Trophoblast cell (in vitro differentiated cells and primary cell): ENCODE measurements around the gene CCNJ.

Source experiments
- DNase-seq, 2 donors: peaks; one replicate each; pipeline ENCODE4 v3.0.0-alpha.2; 2016
- H2AFZ ChIP-seq: 2 replicates; pipeline ENCODE4 v1.6.1; 2013; ENCODE audit warnings: low read length, moderate library complexity, mild to moderate bottlenecking; ENCODE audit not compliant: insufficient read depth, poor library complexity
- H2AK5ac ChIP-seq: 2 replicates; pipeline ENCODE4 v1.6.1; 2013; ENCODE audit warnings: mild to moderate bottlenecking, low read length
- H2BK120ac ChIP-seq: 2 replicates; pipeline ENCODE4 v1.6.1; 2013; ENCODE audit warnings: low read length, mild to moderate bottlenecking, moderate library complexity; ENCODE audit not compliant: insufficient read depth, poor library complexity
- H2BK12ac ChIP-seq: 2 replicates; pipeline ENCODE4 v1.6.1; 2013; ENCODE audit warnings: mild to moderate bottlenecking, low read length, moderate library complexity
- H2BK5ac ChIP-seq: 2 replicates; pipeline ENCODE4 v1.6.1; 2013; ENCODE audit warnings: low read length, low read depth, moderate library complexity, mild to moderate bottlenecking; ENCODE audit not compliant: poor library complexity
- H3K14ac ChIP-seq: 2 replicates; pipeline ENCODE4 v1.6.1; 2013; ENCODE audit warnings: mild to moderate bottlenecking, low read length
- H3K18ac ChIP-seq: 2 replicates; pipeline ENCODE4 v1.6.1; 2013; ENCODE audit warnings: mild to moderate bottlenecking, low read length
- H3K23ac ChIP-seq: 2 replicates; pipeline ENCODE4 v1.6.1; 2013; ENCODE audit warnings: low read length
- H3K27ac ChIP-seq: 2 replicates; pipeline ENCODE4 v1.5.1; 2013; ENCODE audit warnings: low read depth, mild to moderate bottlenecking, inconsistent platforms, low read length, moderate library complexity
- H3K27me3 ChIP-seq: 2 replicates; pipeline ENCODE4 v1.6.1; 2013; ENCODE audit warnings: inconsistent platforms, mild to moderate bottlenecking, low read length, moderate library complexity; ENCODE audit not compliant: insufficient read depth
- H3K36me3 ChIP-seq, 2 experiments: 1 replicate in 1 of 2; 2 replicates in 1 of 2; pipeline ENCODE4 v1.6.1; 2013; ENCODE audit warnings: low read length in 2 of 2, mild to moderate bottlenecking in 2 of 2, moderate library complexity in 1 of 2; ENCODE audit not compliant: insufficient read depth in 2 of 2, control insufficient read depth in 1 of 2
- H3K4ac ChIP-seq: 2 replicates; pipeline ENCODE4 v1.6.1; 2013; ENCODE audit warnings: low read depth, mild to moderate bottlenecking, low read length, moderate library complexity
- H3K4me1 ChIP-seq, 2 experiments: 1 replicate in 1 of 2; 2 replicates in 1 of 2; pipeline ENCODE4 v1.6.1; 2013; ENCODE audit warnings: low read length in 2 of 2, mild to moderate bottlenecking in 2 of 2, moderate library complexity in 1 of 2; ENCODE audit not compliant: insufficient read depth in 2 of 2, control insufficient read depth in 1 of 2
- H3K4me2 ChIP-seq: 2 replicates; pipeline ENCODE4 v1.6.1; 2013; ENCODE audit warnings: inconsistent platforms, mild to moderate bottlenecking, low read length, moderate library complexity
- H3K4me3 ChIP-seq: 2 replicates; pipeline ENCODE4 v1.5.1; 2013; ENCODE audit warnings: mild to moderate bottlenecking, low read depth, low read length, inconsistent platforms
- H3K79me1 ChIP-seq: one replicate; pipeline ENCODE4 v1.6.1; 2013; ENCODE audit warnings: low read length
- H3K79me2 ChIP-seq: 2 replicates; pipeline ENCODE4 v1.6.1; 2013; ENCODE audit warnings: low read length, mild to moderate bottlenecking; ENCODE audit not compliant: control insufficient read depth, insufficient read depth, poor library complexity
- H3K9ac ChIP-seq: 2 replicates; pipeline ENCODE4 v1.6.1; 2013; ENCODE audit warnings: mild to moderate bottlenecking, low read length
- H3K9me3 ChIP-seq: 2 replicates; pipeline ENCODE4 v1.6.1; 2013; ENCODE audit warnings: low read depth, mild to moderate bottlenecking, control low read depth, inconsistent platforms, low read length; ENCODE audit not compliant: insufficient read depth
- H4K12ac ChIP-seq: 2 replicates; pipeline ENCODE4 v1.6.1; 2013; ENCODE audit warnings: low read depth, mild to moderate bottlenecking, low read length, moderate library complexity
- H4K8ac ChIP-seq: 2 replicates; pipeline ENCODE4 v1.6.1; 2013; ENCODE audit warnings: low read depth, mild to moderate bottlenecking, low read length, moderate library complexity
- H4K91ac ChIP-seq: one replicate; pipeline ENCODE4 v1.6.1; 2013; ENCODE audit warnings: low read depth, mild to moderate bottlenecking, low read length, moderate library complexity
- WGBS: extraction: QIAGEN DNeasy Blood & Tissue Kit; methylation state at CpG from one replicate; pipeline ENCODE4 v1.1.7; 2013; ENCODE audit warnings: missing lambda C conversion rate; ENCODE audit not compliant: insufficient read length, insufficient coverage; ENCODE audit errors: extremely low coverage; 5-methylcytosine and 5-hydroxymethylcytosine counted together

The CCNJ gene

GRCh38 chr10:96056787-96057186 is 13.4 kb downstream of the CCNJ start:
- no peak for DNase-seq
- H2AK5ac ChIP-seq: no peak overlapping the region
- H2AFZ ChIP-seq: no peak overlapping the region
- no peak overlapping the region for H3K4me2 ChIP-seq
- H3K27me3 ChIP-seq: no peaks in the 10 kb centered on the region
- H4K91ac ChIP-seq: no peak overlapping the region
- no peak overlapping the region for H3K9ac ChIP-seq
- no peak overlapping the region for H3K4ac ChIP-seq
- H4K8ac ChIP-seq: no peak overlapping the region
- H3K79me1 ChIP-seq: no peaks in the 10 kb centered on the region
- no peak overlapping the region for H2BK5ac ChIP-seq
- no peak overlapping the region for H3K27ac ChIP-seq
- no peak overlapping the region for H4K12ac ChIP-seq
- no peak overlapping the region for H2BK120ac ChIP-seq
- no peak overlapping the region for H3K23ac ChIP-seq
- no peak overlapping the region for H2BK12ac ChIP-seq
- no peak overlapping the region for H3K4me3 ChIP-seq
- no CpG with 5 or more reads among the region's 7 CpGs for WGBS
- H3K4me1 ChIP-seq: no peaks in the 10 kb centered on the region
- peaks cover 4 to 22% of the 10 kb centered on the region in 2 experiments for H3K36me3 ChIP-seq
- no peak overlapping the region for H3K14ac ChIP-seq
- H3K79me2 ChIP-seq: no peaks in the 10 kb centered on the region
- H3K9me3 ChIP-seq: no peaks in the 10 kb centered on the region
- H3K18ac ChIP-seq: no peak overlapping the region

DNA sequence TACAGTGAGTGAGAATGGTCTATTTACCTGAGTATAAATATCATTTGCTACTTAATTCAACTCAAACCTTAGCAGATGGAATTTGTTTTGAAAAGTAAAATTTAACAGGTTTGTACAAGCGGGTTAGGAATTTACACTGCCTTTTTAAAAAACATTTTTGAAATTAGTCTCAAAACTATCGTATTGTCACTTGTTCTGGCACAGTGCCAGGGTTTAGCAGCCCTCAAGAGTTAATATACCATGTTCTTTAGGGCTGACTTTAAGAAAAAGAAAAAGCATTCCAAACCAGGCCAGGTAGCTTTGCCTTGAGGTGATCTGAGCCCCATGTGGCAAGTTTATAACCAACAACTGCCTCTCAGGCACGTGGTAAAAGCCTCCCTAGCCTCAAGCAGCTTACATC is 17.8 kb downstream of the CCNJ start:
- no peak overlapping the region for H2AFZ ChIP-seq
- H3K79me2 ChIP-seq: no peaks in the 10 kb centered on the region
- H3K4me1 ChIP-seq: no peaks in the 10 kb centered on the region
- no peak overlapping the region for H3K18ac ChIP-seq
- no peak for DNase-seq
- H2BK120ac ChIP-seq: no peak overlapping the region
- no peak overlapping the region for H4K8ac ChIP-seq
- no peak overlapping the region for H4K91ac ChIP-seq
- H3K9me3 ChIP-seq: no peaks in the 10 kb centered on the region
- no peak overlapping the region for H3K4me2 ChIP-seq
- no peak overlapping the region for H4K12ac ChIP-seq
- no peaks in the 10 kb centered on the region for H3K79me1 ChIP-seq
- H3K14ac ChIP-seq: no peak overlapping the region
- no peak overlapping the region for H3K23ac ChIP-seq
- no peak overlapping the region for H2AK5ac ChIP-seq
- no peak overlapping the region for H3K9ac ChIP-seq
- peaks cover 6 to 26% of the 10 kb centered on the region in 2 experiments for H3K36me3 ChIP-seq
- no peak overlapping the region for H2BK12ac ChIP-seq
- H3K4me3 ChIP-seq: no peak overlapping the region
- no CpG with 5 or more reads among the region's 3 CpGs for WGBS
- no peak overlapping the region for H3K4ac ChIP-seq
- H3K27me3 ChIP-seq: no peaks in the 10 kb centered on the region
- no peak overlapping the region for H3K27ac ChIP-seq
- H2BK5ac ChIP-seq: no peak overlapping the region

DNA sequence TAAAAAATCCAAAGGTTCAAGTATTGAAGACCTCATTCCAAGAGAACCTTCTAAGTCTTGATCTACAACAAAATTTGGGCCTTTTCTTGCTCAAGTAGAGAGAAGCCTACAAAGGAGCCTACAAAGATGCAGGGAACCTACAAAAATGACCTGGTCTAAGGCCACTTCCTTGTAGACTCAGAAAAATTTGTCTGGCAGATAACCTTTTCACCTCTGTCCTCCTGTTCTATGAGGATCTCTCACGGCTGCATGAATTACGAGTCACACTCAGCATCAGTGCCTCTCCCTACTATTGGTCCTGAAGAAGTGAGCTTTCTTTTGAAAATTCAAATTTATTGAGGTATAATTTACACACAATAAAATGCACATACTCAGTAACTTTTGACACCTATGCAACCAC is 29.3 kb downstream of the CCNJ start:
- H3K4me1 ChIP-seq: peaks cover 0 to 2% of the 10 kb centered on the region in 2 experiments
- no peak overlapping the region for H2BK12ac ChIP-seq
- H2AK5ac ChIP-seq: no peak overlapping the region
- no peaks in the 10 kb centered on the region for H3K9me3 ChIP-seq
- H4K91ac ChIP-seq: no peak overlapping the region
- H3K4me3 ChIP-seq: no peak overlapping the region
- no peak overlapping the region for H3K4me2 ChIP-seq
- no peak overlapping the region for H3K9ac ChIP-seq
- H3K27me3 ChIP-seq: no peaks in the 10 kb centered on the region
- peak; percentile 48 to 79 for DNase-seq
- no peak overlapping the region for H3K4ac ChIP-seq
- no peak overlapping the region for H3K23ac ChIP-seq
- no peak overlapping the region for H3K27ac ChIP-seq
- no peak overlapping the region for H4K12ac ChIP-seq
- no peak overlapping the region for H3K14ac ChIP-seq
- no CpG with 5 or more reads among the region's 2 CpGs for WGBS
- no peak overlapping the region for H2AFZ ChIP-seq
- no peaks in the 10 kb centered on the region for H3K79me2 ChIP-seq
- no peaks in the 10 kb centered on the region for H3K36me3 ChIP-seq
- no peak overlapping the region for H3K18ac ChIP-seq
- no peak overlapping the region for H2BK120ac ChIP-seq
- no peaks in the 10 kb centered on the region for H3K79me1 ChIP-seq
- H4K8ac ChIP-seq: no peak overlapping the region
- H2BK5ac ChIP-seq: no peak overlapping the region

- no peaks in the 10 kb centered on the region for H3K79me1 ChIP-seq
- no peaks in the 10 kb centered on the region for H3K9me3 ChIP-seq
- H4K12ac ChIP-seq: no peak overlapping the region
- H3K4me2 ChIP-seq: no peak overlapping the region
- no peak overlapping the region for H3K27ac ChIP-seq
- H2BK12ac ChIP-seq: no peak overlapping the region
- no peak overlapping the region for H3K23ac ChIP-seq
- no peak overlapping the region for H3K4me3 ChIP-seq
- H3K79me2 ChIP-seq: no peaks in the 10 kb centered on the region
- no peak overlapping the region for H2AFZ ChIP-seq
- H2BK120ac ChIP-seq: no peak overlapping the region
- H3K4ac ChIP-seq: no peak overlapping the region
- H4K91ac ChIP-seq: no peak overlapping the region
- no peak overlapping the region for H3K18ac ChIP-seq
- no peak overlapping the region for H4K8ac ChIP-seq
- no peaks in the 10 kb centered on the region for H3K36me3 ChIP-seq
- no peaks in the 10 kb centered on the region for H3K27me3 ChIP-seq
- no peak overlapping the region for H3K14ac ChIP-seq
- no peak overlapping the region for H2BK5ac ChIP-seq
- H3K9ac ChIP-seq: no peak overlapping the region
- no CpG with 5 or more reads among the region's 1 CpG for WGBS
- H2AK5ac ChIP-seq: no peak overlapping the region
- H3K4me1 ChIP-seq: peaks cover 0 to 2% of the 10 kb centered on the region in 2 experiments
- peak; percentile 84 to 97 for DNase-seq
Observed at GRCh38 chr10:96073722-96074121, 30.3 kb downstream of the CCNJ start.
